DMS79 (cell line): ENCODE data around the gene SEPTIN12.

Source experiments
- DNase-seq: peaks from one replicate; lab custom pipeline; 2025; lab: John Stamatoyannopoulos, UW

The SEPTIN12 gene, protein sequence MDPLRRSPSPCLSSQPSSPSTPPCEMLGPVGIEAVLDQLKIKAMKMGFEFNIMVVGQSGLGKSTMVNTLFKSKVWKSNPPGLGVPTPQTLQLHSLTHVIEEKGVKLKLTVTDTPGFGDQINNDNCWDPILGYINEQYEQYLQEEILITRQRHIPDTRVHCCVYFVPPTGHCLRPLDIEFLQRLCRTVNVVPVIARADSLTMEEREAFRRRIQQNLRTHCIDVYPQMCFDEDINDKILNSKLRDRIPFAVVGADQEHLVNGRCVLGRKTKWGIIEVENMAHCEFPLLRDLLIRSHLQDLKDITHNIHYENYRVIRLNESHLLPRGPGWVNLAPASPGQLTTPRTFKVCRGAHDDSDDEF

DNA sequence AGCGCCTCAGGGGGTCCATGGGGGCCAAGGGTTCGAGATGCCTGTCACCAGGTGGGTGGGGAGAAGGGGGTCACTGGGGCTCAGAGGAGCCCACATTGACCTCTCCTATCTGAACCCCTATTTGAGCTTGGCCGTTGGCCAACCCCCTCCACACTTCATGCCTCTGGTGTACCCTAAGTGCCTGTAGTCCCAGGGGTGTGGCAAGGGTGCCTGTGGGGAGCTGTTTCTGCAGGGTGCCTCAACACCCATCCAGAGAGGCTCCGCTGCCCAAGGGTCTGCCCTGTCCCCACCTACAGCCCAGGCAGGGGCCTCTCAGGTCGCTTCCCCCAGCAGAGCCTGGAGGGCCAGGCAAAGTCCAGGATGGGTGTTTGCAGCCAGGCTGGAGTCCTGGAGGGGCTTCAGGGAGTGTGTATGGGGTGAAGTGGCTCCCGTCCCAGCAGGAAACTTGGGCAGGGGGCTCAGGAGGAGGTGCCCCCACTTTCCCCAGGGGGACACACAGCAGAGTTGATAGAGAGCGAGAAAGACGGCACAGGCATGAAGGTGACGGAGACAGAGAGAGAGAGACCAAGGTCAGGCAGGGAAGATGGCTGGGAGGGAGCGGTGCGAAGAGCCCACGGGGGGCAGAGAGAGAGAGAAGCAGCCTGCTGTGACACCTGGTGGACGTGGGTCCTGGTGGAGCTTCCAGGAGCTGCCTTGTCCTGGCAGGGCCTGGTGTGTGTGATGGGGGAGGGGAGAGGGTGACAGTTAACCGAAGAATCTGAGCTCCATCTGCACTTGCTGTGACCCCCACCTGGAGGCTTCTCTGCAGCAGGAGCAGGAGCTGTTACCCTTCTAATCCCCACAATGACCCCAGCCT, at the start of gene SEPTIN12:
Gene SEPTIN12 (minus strand): TSS at position 719 of the 856 bp plus-strand sequence. CDS start 700 bp downstream, at position 19.
- DNase-seq: no peak

DNA sequence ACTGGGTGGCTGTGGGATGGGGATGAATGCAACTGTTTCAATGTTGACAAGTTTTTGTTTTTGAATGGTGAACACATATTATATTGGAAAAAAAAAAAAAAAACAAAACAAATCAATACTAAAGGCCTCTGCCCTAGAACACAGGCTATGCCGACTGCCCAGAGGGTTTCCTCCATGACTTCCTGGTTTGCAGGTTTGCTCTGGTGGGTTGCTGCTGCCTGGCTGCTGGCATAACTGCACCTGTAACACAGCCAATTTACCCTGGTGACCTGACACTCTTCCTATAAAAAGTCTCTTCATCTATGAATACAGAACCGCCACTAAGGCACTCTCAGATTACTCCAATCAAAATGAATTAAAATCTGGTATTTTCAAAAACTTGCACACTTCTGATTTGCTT, 48.6 kb upstream of the SEPTIN12 start:
- no peak for DNase-seq

DNA sequence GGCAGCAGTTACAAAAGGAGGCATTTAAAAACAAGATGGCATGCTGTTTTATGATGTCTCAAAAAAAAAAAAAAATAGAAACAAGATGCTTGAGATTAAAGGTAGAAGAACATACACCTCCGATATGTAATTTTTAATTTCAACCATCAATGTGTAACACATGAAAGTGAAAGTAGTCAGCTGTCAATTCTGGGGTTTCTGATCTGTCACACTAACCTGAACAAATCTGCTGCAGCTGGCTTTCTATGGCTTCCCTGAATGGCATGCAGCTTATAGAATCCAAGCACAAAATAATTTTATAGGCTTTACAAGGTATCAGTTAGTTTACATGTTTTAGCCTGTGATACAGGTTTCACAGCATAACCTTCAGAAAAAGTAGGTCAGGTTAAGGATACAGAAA, 45.4 kb upstream of the SEPTIN12 start:
- no peak for DNase-seq

DNA sequence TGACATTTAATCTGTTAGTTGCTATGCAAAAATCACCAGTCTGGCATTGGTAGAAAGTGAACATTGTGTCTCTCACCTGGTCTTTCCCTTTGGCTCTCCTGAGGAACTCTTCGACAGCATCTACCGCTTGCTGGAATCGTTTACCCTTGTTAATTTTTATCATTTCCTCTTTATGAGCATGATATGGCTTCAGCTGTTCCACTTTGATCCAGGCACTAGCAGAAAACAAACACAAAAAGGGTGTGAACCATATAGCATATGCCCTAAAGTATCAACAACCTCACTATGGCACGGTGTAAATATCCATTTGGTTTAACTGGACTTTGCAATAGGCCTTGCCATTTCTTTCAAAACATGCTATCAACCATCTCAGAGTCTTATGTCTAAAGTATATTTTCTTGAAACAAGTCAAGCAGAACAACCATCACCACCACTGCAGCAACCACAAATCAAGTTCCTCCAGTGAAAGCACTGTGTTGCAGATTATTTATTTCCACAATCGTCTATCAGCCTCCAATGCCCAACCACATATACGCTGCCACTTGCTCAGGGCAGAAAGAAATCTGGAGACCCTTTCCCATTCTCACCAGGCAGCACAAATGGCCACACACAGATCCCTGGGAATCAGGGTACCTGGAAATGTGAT, 44.7 kb upstream of the SEPTIN12 start:
- DNase-seq: no peak

DNA sequence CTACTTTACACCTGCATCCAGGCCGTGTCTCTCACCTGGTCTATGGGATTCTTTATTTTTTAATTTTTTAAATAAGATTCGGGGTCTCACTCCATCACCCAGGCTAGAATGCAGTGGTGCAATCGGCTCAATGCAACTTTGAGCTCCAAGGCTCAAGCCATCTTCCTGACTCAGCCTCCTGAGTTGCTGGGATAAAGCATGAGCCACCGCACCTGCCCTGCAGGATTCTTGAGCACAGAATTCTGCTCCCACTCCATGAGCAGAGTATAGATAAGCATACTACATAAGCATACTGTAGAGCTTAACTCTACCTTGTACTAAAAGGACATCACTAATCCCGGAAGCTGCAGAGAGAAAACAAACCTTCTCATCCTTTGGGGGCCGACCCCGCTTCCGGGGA, 43.5 kb upstream of the SEPTIN12 start:
- no peak for DNase-seq

DNA sequence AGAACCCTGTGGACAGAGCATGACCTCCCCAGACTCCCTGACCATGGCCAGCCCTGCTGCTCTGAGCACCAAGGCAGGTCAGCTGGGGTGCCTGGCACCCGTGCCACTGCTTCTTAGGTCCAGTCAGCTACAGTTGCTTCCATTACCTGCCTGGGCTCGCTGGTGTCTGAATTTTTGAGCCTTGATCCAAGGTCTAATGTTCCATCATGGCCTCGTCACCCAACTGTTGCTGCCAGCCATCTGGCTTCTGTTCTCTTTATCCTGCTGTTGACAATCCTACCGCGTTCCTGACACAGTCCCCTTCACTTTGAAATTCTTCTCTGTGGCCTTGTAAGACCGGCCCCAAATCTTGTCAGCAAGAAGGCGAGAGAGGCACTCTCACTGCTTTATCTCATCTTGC, 42.3 kb upstream of the SEPTIN12 start:
- no peak for DNase-seq

DNA sequence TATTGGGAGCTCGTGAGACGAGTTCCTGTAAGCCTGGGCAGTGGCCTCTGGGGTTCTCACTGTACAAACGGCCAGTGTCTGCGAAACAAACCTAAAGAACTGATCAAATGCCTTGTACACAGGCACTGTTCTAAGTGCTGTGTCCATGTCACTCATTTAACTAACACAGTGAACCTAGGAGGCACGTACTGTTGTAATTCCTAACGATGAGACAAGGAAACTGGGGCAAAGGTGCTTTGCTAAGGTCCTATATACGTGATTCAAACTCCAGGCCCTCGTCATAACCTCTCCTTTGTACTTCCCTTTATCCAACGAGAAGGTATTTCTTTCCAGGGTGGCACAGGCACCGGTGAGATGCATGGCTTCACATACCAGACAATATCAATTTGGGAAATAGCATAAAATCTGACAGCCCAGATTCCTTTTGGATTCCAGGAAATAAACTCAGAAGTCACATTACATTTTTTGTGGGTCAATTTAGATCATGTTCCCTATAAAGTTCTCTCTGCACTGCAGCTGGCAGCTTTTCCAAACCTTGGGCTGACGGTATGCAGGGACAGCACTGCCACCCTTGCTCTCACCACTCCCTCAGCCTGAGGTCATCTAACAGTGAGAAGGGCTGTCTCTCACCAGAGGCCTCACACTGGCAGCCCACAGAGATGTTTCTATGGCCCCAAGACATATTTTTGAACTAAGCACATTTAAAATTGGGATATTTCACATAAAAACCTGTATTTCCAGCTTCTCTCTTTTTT, 40.6 kb upstream of the SEPTIN12 start:
- DNase-seq: no peak

DNA sequence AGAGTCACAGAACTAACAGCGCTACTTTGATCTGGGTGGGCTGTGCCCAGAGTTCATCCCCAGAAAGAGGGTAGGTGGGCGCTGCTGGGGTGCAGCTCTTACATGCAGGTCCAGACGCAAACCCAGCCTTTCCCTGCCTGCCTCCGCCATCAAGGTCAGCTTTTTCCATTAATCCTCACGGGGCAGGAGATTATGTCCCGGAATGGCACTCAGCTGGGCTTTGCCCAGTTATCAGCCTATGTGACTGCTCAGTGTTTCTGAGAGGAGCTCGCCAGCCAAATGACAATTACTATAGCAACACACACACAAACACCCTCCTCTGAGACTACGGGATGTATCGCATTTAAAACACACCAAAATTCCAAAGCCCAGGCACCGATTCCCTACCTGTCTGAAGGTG, 38.8 kb upstream of the SEPTIN12 start:
- no peak for DNase-seq

DNA sequence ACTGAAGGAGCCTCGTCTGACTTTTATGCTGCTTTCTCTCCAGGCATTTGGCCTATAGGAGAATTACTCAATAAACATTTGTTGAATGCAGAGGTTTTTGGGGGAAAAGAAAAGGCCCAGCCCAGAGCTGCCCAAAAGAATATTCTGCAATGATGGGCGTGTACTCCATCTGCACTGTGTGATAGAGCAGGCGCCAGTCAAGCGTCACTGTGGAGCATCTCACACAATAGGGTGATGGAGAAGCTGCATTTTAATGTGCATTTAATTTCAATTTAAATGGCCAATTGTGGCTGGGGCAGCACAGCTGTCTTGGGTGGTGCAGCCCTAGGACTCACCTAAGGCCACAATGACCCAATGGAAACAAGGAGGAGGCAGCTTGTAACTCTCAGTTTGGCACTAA, 38.4 kb upstream of the SEPTIN12 start:
- no peak for DNase-seq

DNA sequence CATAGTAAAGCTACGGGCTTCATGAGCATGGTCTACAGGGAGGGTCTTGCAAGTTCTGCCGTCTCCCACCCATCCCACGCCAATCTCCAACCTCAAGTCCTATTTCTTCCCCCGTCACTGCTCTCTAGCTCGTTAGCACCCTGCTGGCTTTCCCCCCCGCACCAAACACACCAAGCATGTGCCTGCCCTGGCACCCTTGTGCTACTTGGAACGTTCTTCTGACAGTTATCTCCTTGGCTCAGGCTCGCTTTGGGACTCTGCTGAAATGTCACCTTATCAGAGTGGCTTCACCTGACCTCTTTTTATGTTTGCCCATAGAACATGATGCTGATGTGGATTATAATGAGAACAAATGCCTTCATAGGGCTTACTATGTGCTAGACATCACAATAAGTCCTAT, 37.1 kb upstream of the SEPTIN12 start:
- DNase-seq: no peak

DNA sequence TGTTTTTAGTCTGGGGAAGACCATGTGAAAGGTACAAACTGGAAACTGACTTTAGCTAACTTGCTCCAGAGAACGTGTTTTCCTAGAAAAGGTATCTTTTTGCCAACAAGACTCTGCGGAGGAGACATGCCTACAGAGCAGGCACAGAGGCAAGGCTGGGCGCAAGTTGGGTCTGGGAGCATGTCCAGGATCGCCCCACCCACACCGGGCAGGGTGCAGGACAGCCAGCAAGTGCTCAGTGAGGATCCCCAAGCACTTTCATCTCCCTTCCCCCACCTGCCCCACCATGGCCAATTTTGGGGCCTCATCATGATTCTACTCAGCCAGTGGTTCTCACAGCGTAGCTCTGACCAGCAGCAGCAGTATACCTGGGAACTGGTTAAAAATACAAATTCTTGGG, 32.5 kb upstream of the SEPTIN12 start:
- DNase-seq: no peak

DNA sequence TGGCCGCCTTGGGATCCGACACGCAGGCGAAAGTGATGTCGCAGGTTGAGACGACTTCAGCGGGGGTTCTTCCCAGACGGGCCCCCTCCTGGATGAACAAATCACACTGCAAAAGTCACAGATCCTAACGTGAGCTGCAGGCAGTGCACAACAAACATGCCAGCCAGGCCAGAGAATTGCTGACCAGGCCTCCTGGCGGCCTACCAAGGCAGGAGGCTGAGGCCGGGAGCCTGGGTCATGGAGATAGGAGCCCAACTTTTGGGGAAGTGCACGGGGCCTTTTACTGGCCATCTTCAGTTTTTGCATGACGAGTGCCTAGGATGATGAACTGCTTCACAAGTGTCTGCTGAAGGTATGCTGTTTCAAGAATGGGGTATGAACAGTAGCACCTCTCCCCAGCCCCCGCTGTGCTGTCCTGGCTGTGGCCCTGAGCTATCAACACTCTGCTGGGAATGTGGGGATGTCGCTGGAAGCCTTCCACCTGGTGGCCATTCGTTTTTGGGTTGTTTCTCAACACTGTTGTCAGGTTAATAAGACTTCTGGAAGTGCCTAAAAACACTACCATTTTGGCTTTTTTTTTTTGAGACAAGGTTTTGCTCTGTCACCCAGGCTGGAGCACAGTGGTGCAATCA, 26.5 kb upstream of the SEPTIN12 start:
- no peak for DNase-seq

DNA sequence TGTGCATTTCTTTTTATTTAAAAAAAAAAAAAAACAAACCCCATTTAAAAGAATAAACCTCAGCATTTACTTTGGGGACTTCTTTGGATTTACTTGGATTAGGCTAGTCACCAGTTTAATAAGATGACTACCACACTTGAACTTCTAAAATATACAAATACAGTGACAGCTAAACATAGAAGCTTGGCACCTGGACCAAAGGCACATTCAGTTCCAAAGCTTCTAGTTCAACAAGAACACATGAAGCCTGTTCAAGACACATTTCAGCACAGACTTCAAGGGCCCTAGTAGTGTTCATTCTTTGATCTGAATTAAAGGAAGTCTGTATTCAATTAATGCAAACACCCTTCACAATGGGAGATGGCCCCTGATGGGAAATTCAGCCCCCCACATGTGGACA, 25.9 kb upstream of the SEPTIN12 start:
- no peak for DNase-seq

DNA sequence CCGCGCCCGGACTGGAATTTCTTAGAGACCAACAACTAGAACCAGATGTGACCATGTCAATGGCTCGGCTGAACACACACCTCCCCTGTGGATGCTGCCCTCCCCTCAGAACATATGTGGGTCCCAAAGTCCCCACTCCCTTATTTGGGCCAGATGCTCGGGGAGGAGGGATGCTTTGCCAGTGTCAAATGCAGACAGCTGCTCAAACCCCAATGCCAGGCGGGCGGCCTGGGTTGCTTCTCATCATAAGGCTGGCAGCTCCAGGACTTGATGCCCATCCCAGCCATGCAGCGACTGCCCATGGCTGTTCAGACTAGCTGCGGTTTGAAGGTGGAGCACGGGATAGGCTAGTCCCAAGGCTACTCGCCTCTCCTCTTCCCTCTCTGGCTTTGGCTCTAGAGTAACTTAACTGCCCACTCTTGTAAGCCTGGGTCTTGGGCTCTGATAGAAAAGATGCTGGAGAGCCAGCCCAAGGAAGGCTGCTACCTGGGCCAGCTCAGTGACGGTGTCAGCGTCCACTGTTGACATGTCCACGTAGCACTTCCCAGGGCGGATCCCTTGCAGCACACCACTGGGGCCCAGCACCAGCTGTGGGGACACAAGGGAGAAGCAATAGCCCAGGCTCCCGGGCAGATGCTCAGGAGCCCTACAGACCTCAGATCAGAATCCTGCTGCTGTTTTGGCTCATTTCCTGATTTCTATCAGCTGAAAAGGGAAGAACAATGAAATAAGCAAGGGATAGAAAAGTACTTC, 25.3 kb upstream of the SEPTIN12 start:
- no peak for DNase-seq

DNA sequence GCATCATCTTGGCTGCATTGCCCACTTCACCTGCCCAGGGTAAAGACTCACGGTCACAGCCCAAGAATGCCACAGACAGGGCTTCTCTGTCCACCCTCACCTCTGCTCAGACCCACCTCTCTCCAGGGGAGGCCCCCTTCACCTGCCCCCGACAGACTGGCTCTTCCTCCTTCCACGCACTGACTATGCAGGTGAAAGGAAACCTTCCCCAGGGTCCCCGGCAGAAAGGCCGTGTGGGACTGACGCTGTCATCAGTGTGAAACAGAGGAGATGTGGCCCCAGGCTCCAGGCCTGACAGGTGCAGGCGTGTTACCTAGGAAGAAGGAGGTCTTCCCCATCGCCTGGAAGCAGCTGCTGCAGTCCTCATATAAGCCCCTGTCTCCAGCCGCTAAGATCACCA, 23.6 kb upstream of the SEPTIN12 start:
- DNase-seq: no peak

DNA sequence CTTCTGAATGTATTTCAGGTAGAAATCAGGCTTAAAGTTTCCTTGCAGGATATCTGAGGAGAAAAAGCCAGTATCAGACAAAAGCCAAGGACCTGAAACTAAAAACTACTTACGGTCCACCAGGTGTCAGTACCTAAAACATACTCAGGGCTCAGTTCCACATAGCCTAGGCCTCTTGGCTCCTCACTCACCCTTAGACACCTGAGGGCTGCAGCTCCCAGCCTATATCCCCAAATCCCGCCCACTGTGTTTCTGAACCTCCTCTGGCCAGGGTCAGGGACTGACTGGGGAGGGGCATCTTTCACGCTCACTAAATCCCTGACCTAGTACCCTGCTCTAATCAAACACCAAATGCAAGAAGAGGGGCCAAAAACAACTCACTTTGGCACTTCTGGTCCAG, 23.1 kb upstream of the SEPTIN12 start:
- no peak for DNase-seq

DNA sequence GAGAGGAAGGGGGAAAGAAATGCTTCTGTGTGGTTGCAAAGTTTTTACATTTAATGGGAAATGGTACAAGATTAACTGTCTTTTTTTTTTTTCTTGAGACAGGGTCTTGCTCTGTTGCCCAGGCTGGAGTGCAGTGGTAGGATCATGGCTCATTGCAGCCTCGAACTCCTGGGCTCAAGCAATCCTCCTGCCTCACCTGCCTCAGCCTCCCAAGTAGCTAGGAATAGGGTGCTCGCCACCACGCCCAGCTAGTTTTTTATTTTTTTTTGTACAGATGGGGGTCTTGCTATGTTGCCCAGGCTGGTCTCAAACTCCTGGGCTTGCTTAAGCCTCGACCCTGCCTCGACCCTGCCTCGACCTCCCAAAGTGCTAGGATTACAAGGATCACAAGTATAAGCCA, 18.1 kb upstream of the SEPTIN12 start:
- no peak for DNase-seq

DNA sequence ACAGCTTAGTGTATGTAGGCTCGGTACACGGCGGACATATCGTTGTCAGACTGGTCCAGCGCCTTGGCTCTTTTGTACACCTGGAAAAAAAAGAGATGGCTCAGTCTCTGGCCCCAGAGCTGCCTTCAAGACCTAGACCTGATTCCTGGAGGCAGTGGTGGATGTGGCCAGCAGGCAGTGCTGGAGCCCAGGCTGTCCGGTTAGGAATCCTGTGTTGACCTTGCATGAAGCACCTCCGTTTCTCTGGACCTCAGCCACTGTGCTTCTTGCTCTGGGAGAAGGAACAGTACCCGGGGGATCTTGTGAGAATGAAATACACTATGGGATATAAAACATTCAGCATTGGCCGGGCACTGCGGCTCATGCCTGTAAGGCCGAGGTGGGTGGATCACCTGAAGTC, 17.1 kb upstream of the SEPTIN12 start:
- DNase-seq: no peak

DNA sequence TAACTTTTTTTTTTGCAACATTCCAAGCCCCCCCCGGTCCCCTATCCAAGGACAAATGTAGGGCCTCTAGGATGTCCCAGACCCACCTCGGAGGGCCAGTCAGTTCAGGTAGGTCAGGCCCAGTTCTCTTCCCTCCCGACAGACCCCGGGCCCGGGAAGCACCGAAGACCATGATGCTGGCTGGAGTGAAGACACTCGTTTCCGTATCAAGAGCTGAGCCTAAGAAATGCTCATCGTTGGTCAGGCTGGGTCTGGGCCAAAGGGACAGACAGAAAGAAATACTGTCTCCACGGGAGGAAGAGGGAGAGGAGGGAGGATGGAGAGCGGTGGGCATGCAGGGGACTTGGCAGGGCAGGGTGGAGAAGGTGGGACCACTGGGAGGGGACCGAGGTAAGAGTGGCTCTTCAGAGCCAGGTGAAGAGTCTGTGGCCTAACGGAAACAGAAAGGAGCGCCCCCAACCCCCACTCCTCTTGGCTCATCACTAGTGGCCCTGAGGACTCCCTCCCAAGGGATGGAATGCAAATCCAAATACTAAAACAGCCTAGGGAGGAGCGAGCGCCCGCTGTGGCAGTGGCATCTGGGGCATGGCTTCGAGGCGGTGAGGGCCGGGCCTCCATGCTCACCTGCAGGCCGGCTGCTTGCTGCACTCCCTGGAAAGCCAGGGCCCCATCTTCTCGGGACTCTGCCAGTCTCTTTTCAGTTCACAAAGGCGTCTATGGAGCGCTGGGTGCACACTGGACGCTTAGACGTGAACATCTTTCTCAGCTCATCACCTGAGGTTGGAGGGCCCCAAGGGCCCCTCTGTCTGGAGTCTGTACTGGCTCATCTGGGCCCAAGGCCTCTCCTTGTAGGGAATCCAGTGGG, 16.0 kb upstream of the SEPTIN12 start:
- no peak for DNase-seq

DNA sequence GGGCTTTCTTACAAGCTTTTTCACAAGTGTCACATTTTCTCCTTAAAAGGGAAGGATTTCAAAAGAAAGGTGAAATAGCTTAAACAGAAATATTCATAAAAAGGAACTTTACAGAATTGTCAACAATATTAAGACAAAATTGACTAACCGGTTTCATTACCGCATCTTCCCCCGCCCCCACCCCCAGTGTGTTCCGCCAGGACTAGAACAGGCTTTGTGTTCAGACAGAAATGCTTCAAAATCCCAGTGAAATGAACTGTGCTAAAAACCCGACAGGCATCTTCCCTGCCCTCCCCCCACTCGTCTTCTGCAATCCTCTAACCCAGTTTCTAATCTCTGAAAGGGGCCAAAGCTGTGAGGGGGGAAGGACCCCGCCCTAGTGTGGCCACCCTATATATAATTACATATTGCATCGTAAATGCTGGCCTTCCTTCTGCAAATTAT, 15.3 kb upstream of the SEPTIN12 start:
- no peak for DNase-seq
